ENCODE data around the gene RNF115.
"Not testable (repeated sequence)": the region's sequence is repeated elsewhere in the genome, so short reads cannot be mapped to it uniquely, and the experiment has no call there.

The RNF115 gene

GRCh38 chr1:145826030-145826429, 2.1 kb upstream of the RNF115 start:
- DNase-seq, result no peak

- DNase-seq, result no peak
These were observed 576 bp upstream of the RNF115 start for GRCh38 chr1:145824499-145824842.

- not testable (repeated sequence) for DNase-seq
These were observed 1.0 kb downstream of the RNF115 start for GRCh38 chr1:145822779-145823331.

GRCh38 chr1:145818095-145818494, 5.8 kb downstream of the RNF115 start:
- DNase-seq, result peak; percentile 14

GRCh38 chr1:145812977-145813810, 10.7 kb downstream of the RNF115 start:
- DNase-seq, result not testable (repeated sequence)

GRCh38 chr1:145806844-145807243, 17.1 kb downstream of the RNF115 start:
- DNase-seq, result no peak

GRCh38 chr1:145806408-145806807, 17.5 kb downstream of the RNF115 start:
- DNase-seq, result no peak

GRCh38 chr1:145805057-145805456, 18.8 kb downstream of the RNF115 start:
- no peak for DNase-seq

- no peak for DNase-seq
These were observed 19.5 kb downstream of the RNF115 start for GRCh38 chr1:145804235-145805045.

GRCh38 chr1:145799806-145800205, 24.1 kb downstream of the RNF115 start:
- DNase-seq, result no peak

GRCh38 chr1:145796753-145797152, 27.1 kb downstream of the RNF115 start:
- no peak for DNase-seq

- no peak for DNase-seq
These were observed 28.5 kb downstream of the RNF115 start for GRCh38 chr1:145795257-145795881.

GRCh38 chr1:145792484-145792883, 31.4 kb downstream of the RNF115 start:
- DNase-seq, result no peak

- not testable (repeated sequence) for DNase-seq
These were observed 32.0 kb downstream of the RNF115 start for GRCh38 chr1:145791860-145792259.

GRCh38 chr1:145788580-145788979, 35.3 kb downstream of the RNF115 start:
- no peak for DNase-seq

GRCh38 chr1:145786271-145786670, 37.6 kb downstream of the RNF115 start:
- DNase-seq, result no peak

- DNase-seq, result no peak
These were observed 38.3 kb downstream of the RNF115 start for GRCh38 chr1:145785547-145785946.

- DNase-seq, result no peak
These were observed 39.5 kb downstream of the RNF115 start for GRCh38 chr1:145784409-145784808.

- DNase-seq, result no peak
These were observed 41.4 kb downstream of the RNF115 start for GRCh38 chr1:145782272-145783099.

GRCh38 chr1:145778146-145778540, 45.8 kb downstream of the RNF115 start:
- no peak for DNase-seq

GRCh38 chr1:145777357-145778145, 46.3 kb downstream of the RNF115 start:
- DNase-seq, result no peak

GRCh38 chr1:145773423-145773822, 50.5 kb downstream of the RNF115 start:
- no peak for DNase-seq
